Measurements from ENCODE around the gene KRT35. TPM values are rescaled to one million over a fixed set of nuclear protein-coding genes. Genes with fewer than 3 reads are reported as not detected.

The KRT35 gene
- total RNA-seq, 1 experiment from 2014 or later: not detected

DNA sequence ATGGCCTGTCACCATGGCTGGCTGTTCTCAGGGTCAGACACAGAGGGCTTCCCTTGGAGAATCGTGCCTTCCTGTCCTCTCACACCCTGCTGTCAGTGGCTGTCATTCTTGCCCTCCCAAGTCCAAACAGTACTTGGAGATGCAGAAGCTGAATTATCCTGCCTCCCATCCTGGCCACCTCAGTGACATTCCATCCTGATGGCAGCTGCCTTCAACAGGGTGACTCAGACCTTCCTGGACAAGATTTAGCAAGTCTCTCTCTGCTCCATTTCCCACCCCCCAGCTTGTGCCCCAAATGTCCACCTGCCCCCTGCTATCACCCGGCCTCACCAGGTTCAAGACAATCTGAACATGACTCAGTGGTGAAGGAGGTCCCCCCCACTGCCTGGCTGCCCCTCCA lies 13.6 kb upstream of the KRT35 start:
- TF ChIP-seq, protein P1, sequence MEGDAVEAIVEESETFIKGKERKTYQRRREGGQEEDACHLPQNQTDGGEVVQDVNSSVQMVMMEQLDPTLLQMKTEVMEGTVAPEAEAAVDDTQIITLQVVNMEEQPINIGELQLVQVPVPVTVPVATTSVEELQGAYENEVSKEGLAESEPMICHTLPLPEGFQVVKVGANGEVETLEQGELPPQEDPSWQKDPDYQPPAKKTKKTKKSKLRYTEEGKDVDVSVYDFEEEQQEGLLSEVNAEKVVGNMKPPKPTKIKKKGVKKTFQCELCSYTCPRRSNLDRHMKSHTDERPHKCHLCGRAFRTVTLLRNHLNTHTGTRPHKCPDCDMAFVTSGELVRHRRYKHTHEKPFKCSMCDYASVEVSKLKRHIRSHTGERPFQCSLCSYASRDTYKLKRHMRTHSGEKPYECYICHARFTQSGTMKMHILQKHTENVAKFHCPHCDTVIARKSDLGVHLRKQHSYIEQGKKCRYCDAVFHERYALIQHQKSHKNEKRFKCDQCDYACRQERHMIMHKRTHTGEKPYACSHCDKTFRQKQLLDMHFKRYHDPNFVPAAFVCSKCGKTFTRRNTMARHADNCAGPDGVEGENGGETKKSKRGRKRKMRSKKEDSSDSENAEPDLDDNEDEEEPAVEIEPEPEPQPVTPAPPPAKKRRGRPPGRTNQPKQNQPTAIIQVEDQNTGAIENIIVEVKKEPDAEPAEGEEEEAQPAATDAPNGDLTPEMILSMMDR (IDR thresholded peaks at IDR 0.05; ENCODE audit: unreplicated experiment): no peak
- CTCF ChIA-PET: interaction anchor here (0.6 to 4.6 kb wide), 10 partner anchors 27 to 1706 kb away, joined by 3 to 33 read pairs (median 4); no protein-coding TSS in a partner anchor
- H3K4me3 Mint-ChIP-seq (ENCODE audit: low read depth, unreplicated experiment): no peak overlapping the region

DNA sequence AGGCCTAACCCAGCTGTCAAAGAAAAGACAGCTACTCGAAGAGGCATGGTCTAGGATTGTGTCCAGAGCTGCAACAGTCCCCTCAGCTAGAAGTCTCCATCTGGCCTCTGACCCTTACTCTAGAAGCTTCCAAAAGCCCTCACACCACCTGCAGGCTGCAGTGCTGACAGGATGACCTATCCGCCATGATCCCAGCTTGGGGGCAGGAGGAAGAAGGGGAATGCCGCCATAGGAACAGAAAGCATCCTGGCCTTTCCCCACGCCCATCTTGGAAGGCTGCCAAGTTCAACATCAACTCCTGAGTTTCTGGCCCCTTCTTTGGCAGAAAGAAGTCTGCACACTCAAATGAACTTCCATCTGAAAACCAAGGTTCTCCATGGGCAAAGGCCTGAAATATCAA lies 11.8 kb upstream of the KRT35 start:
- Mint-ChIP-seq H3K27ac (ENCODE audit: unreplicated experiment) (no peak overlapping the region), H3K27me3 (ENCODE audit: unreplicated experiment) (no peaks in the 10 kb centered on the region), H3K4me3 (ENCODE audit: low read depth, unreplicated experiment) (no peak overlapping the region), H3K9me3 (ENCODE audit: low read depth, unreplicated experiment) (no peaks in the 10 kb centered on the region), H3K36me3 (ENCODE audit: insufficient read depth, unreplicated experiment) (no peaks in the 10 kb centered on the region), H3K4me1 (ENCODE audit: low read depth, unreplicated experiment) (peaks cover 45% of the 10 kb centered on the region)
- CTCF ChIA-PET: interaction anchor here (1.7 kb wide), 1 partner anchor 76 kb away, joined by 8 read pairs; no protein-coding TSS in a partner anchor
- DNase-seq: peak; percentile 64
- intact Hi-C loops (cut with micrococcal nuclease; ENCODE audit: unreplicated experiment): loop anchor here (10.0 kb wide), 2 partner anchors 78 to 158 kb away; no protein-coding TSS in a partner anchor
- TF ChIP-seq, protein P1 (IDR thresholded peaks at IDR 0.05; ENCODE audit: unreplicated experiment): no peak
- BruUV-seq (replicated peaks): no TSS peak

More for the DNA sequence above, 13.6 kb upstream of the KRT35 start:
- peaks cover 62% of the 10 kb centered on the region for H3K4me1 Mint-ChIP-seq (ENCODE audit: low read depth, unreplicated experiment)
- no peaks in the 10 kb centered on the region for H3K9me3 Mint-ChIP-seq (ENCODE audit: low read depth, unreplicated experiment)
- H3K27me3 Mint-ChIP-seq (ENCODE audit: unreplicated experiment): no peaks in the 10 kb centered on the region
- intact Hi-C loops (cut with micrococcal nuclease; ENCODE audit: unreplicated experiment): loop anchor here (10.0 kb wide), 2 partner anchors 80 to 160 kb away; no protein-coding TSS in a partner anchor
- DNase-seq: no peak
- peak overlapping the region; percentile 4 for H3K27ac Mint-ChIP-seq (ENCODE audit: unreplicated experiment)
- no TSS peak for BruUV-seq (replicated peaks)
- no peaks in the 10 kb centered on the region for H3K36me3 Mint-ChIP-seq (ENCODE audit: insufficient read depth, unreplicated experiment)

DNA sequence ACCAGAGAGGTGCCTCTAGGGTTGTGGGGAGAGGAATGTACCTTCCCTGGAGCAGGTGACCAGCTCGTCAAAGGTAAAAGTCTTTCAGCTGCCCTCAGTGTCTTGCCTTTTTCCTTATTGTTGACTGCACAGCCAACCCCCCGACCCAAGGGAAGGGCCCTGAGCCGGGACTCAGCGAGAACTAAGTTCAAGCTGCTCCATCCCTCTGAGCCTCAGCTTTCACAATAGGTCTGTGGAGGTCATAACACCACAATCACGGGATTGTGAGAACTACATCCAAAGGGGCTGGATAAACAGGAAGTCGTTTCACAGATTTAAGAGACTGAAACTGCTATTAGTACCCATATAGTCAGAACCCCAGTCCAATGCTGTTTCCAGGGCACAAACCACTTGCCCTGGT lies 11.4 kb upstream of the KRT35 start:
- peaks cover 45% of the 10 kb centered on the region for H3K4me1 Mint-ChIP-seq (ENCODE audit: low read depth, unreplicated experiment)
- no peaks in the 10 kb centered on the region for H3K36me3 Mint-ChIP-seq (ENCODE audit: insufficient read depth, unreplicated experiment)
- no peaks in the 10 kb centered on the region for H3K9me3 Mint-ChIP-seq (ENCODE audit: low read depth, unreplicated experiment)
- H3K4me3 Mint-ChIP-seq (ENCODE audit: low read depth, unreplicated experiment): no peak overlapping the region
- no TSS peak for BruUV-seq (replicated peaks)
- CTCF ChIA-PET: interaction anchor here (1.7 kb wide), 1 partner anchor 75 kb away, joined by 8 read pairs; no protein-coding TSS in a partner anchor
- intact Hi-C loops (cut with micrococcal nuclease; ENCODE audit: unreplicated experiment): loop anchor here (10.0 kb wide), 2 partner anchors 78 to 158 kb away; no protein-coding TSS in a partner anchor
- DNase-seq: no peak
- H3K27ac Mint-ChIP-seq (ENCODE audit: unreplicated experiment): no peak overlapping the region
- H3K27me3 Mint-ChIP-seq (ENCODE audit: unreplicated experiment): no peaks in the 10 kb centered on the region
- TF ChIP-seq, protein P1 (IDR thresholded peaks at IDR 0.05; ENCODE audit: unreplicated experiment): no peak

DNA sequence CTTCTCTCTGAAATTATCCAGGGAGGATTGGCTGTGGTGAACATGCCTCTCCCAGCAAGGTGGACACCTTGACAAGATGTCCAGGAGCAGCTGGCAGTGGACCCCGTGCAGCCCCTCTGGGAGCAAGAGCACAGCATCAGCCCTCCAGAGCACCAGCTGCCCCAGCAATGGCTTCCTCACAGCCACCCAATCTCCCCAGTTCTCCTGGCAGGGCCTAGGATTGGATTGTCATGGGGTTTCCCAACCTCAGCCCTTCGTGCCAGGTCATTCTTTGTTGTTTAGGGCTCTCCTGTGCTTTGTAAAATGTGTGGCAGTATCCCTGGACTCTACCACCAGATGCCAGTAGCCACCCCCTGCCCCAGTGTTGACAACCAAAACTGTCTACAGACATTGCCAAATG lies 10.5 kb upstream of the KRT35 start:
- Mint-ChIP-seq H3K9me3 (ENCODE audit: low read depth, unreplicated experiment) (no peaks in the 10 kb centered on the region), H3K27ac (ENCODE audit: unreplicated experiment) (no peak overlapping the region), H3K27me3 (ENCODE audit: unreplicated experiment) (no peaks in the 10 kb centered on the region), H3K36me3 (ENCODE audit: insufficient read depth, unreplicated experiment) (no peaks in the 10 kb centered on the region), H3K4me3 (ENCODE audit: low read depth, unreplicated experiment) (no peak overlapping the region), H3K4me1 (ENCODE audit: low read depth, unreplicated experiment) (peaks cover 37% of the 10 kb centered on the region)
- CTCF ChIA-PET: interaction anchor here (1.7 kb wide), 1 partner anchor 74 kb away, joined by 8 read pairs; no protein-coding TSS in a partner anchor
- BruUV-seq (replicated peaks): no TSS peak
- TF ChIP-seq, protein P1 (IDR thresholded peaks at IDR 0.05; ENCODE audit: unreplicated experiment): no peak
- no peak for DNase-seq
- intact Hi-C loops (cut with micrococcal nuclease; ENCODE audit: unreplicated experiment): loop anchor here (10.0 kb wide), 2 partner anchors 77 to 157 kb away; no protein-coding TSS in a partner anchor

Data from Calu3 (cell line).